Measurements from ENCODE around the gene INPP5K. TPM values are rescaled to one million over a fixed set of nuclear protein-coding genes. Genes with fewer than 3 reads are reported as not detected.
A peak's percentile ranks its signal among the peaks of the same experiment; 100 is the strongest.

INPP5K gene
- total RNA-seq, 1 experiment from 2014 or later, result 41.9 TPM

DNA sequence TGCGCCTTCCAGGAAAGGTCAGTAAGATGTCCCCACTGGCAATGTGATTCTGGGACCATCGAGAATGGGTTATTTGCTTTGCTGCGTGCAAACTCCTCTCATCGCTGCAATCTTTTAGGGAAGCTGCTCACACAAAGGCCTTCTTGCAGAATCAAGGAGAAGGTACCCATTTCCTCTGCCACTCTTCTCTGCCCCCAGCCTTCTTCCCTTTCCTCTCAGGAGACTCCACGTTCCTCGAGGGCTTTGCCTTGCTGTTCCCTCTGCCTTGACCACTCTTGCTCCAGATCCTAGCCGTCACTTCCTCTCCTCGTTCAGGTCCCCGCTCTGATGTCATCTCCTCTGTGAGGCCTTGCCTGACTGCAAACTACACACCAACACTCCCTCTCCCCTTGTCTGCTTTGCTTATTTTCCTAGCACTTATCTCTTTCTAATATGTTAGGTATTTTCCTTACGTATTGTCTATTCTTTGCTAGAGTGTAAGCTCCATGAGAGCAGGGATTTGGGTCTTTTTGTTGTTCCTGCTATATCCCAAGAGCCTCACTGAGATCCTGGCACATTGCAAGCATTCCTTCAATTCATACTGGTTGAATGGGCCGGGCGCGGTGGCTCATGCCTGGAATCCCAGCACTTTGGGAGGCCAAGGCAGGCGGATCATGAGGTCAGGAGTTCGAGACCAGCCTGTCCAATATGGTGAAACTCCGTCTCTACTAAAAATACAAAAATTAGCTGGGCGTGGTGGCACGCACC lies 55.0 kb downstream of the INPP5K start:
- Histone ChIP-seq H3K4me3 (no peak overlapping the region), H3K4me1 (replicated peaks; ENCODE audit: insufficient read depth) (peaks cover 13% of the 10 kb centered on the region), H3F3A (ENCODE audit: insufficient read depth, low read depth) (peaks cover 45% of the 10 kb centered on the region; the same call in 1 of the 2 replicates), H3K4me2 (no peak overlapping the region), H4K20me1 (ENCODE audit: insufficient read depth) (no peaks in the 10 kb centered on the region), H3K79me2 (ENCODE audit: low read depth) (no peaks in the 10 kb centered on the region), H2AFZ (no peak overlapping the region), H3K9me3 (ENCODE audit: insufficient read depth, low read depth) (no peaks in the 10 kb centered on the region), H3K27me3 (ENCODE audit: insufficient read depth, low read depth) (no peaks in the 10 kb centered on the region), H3K9me2 (ENCODE audit: insufficient read depth) (no peaks in the 10 kb centered on the region), H3K36me3 (ENCODE audit: low read depth) (peaks cover 2% of the 10 kb centered on the region; the same call in 1 of the 2 replicates), H3K27ac (no peak overlapping the region)
- CTCF ChIA-PET, result no interaction called here
- POLR2A ChIA-PET (ENCODE audit: unreplicated experiment), result interaction anchor here (0.6 kb wide), 1 partner anchor 13 kb away, joined by 3 read pairs; no protein-coding TSS in a partner anchor
- no TSS peak for BruUV-seq (replicated peaks)
- intact Hi-C loops (cut with micrococcal nuclease; ENCODE audit: unreplicated experiment), result no loop called here
- no peak for DNase-seq
- TF ChIP-seq CTCF (conservative IDR thresholded peaks at IDR 0.05) (no peak), EZH2 (IDR thresholded peaks at IDR 0.05; ENCODE audit: low read depth) (no peak)

DNA sequence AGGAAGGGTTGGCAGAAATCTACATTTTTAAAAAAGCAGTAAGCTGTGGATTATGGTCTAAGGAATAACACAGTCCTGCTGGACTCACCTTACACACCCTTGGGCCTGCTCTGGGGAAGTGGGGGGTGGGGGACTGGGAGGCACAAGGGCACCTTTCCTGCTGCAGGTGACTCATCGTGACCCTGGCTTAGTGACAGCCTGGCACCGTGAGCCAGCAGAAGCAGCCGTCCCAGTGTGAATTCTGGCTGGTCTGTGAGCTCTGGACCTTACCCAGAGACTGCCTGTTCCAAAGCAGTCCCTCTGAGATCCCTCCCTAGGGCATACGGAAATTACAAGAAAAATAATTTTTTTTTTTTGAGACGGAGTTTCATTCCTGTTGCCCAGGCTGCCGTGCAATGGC lies 56.2 kb downstream of the INPP5K start:
- H3K9me3 ChIP-seq (ENCODE audit: insufficient read depth, low read depth), result no peaks in the 10 kb centered on the region
- CTCF ChIA-PET, result no interaction called here
- BruUV-seq (replicated peaks), result no TSS peak
- peaks cover 13% of the 10 kb centered on the region for H3K4me1 ChIP-seq (replicated peaks; ENCODE audit: insufficient read depth)
- intact Hi-C loops (cut with micrococcal nuclease; ENCODE audit: unreplicated experiment), result no loop called here
- peak overlapping the region; percentile 14; the same call in 1 of the 2 replicates for H3K27ac ChIP-seq
- H3K4me3 ChIP-seq, result no peak overlapping the region
- no peaks in the 10 kb centered on the region for H4K20me1 ChIP-seq (ENCODE audit: insufficient read depth)
- POLR2A ChIA-PET (ENCODE audit: unreplicated experiment), result interaction anchor here (0.5 to 0.6 kb wide), 3 partner anchors 24 to 820 kb away, joined by 3 to 5 read pairs (median 3); no protein-coding TSS in a partner anchor
- peak; percentile 72 to 82 for DNase-seq
- peaks cover 46% of the 10 kb centered on the region; the same call in 1 of the 2 replicates for H3F3A ChIP-seq (ENCODE audit: insufficient read depth, low read depth)
- peak overlapping the region; percentile 43 for H3K4me2 ChIP-seq
- no peaks in the 10 kb centered on the region for H3K9me2 ChIP-seq (ENCODE audit: insufficient read depth)
- peaks cover 7% of the 10 kb centered on the region for H3K79me2 ChIP-seq (ENCODE audit: low read depth)
- H3K27me3 ChIP-seq (ENCODE audit: insufficient read depth, low read depth), result no peaks in the 10 kb centered on the region
- TF ChIP-seq EZH2 (IDR thresholded peaks at IDR 0.05; ENCODE audit: low read depth) (no peak), CTCF (conservative IDR thresholded peaks at IDR 0.05) (no peak)
- H3K36me3 ChIP-seq (ENCODE audit: low read depth), result no peaks in the 10 kb centered on the region
- no peak overlapping the region for H2AFZ ChIP-seq

DNA sequence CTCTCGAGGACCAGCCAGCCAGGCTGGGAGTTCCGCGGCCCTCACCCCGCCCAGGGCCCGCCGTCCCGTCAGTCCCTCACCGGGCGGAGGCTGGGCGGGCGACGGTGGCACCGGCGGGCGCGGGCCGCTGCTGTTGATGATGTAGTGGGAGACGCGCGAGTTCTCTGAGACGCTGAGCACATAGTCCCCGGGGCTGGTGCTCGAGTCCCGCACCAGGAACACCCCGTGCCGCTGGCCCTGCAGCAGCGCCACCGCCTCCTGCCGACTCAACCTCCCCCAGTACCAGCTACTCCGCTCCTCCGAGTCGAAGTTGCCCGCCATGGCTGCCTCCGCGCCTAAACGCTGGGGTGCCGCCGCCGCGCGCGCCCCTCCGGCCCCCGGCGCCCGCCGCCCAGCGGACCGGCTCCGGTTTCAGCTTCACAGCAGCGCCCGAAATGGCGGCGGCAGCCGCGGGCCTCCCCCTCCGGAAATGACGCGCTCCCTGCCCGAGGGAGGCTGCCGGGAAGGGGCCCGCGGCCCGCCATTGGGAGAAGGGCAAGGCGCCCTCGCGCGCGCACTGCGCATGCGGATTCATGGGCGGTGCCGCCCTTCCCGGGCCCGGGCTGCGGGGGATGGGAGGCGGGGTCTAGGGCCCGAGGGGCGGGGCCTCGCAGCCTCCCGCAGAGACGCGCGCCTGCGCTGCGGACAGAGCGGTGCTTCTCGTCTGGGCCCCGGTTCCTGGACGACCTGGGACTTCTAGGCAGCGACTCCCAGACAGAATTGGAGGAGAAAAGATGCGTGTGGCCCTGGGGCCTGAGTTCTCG lies 60.4 kb downstream of the INPP5K start, which contains the start of gene CRK:
Gene CRK, minus strand, starts transcription at position 436 of the 803 bp plus-strand sequence. Its CDS starts 115 bp downstream, at position 321.
- CTCF ChIA-PET, result interaction anchor here (0.7 to 1.1 kb wide), 2 partner anchors 60 to 90 kb away, joined by 3 to 10 read pairs; partner anchors contain the start of gene INPP5K
- peaks cover 50% of the 10 kb centered on the region for H3K79me2 ChIP-seq (ENCODE audit: low read depth)
- no TSS peak for BruUV-seq (replicated peaks)

More for the DNA sequence above, 60.4 kb downstream of the INPP5K start, which contains the start of gene CRK:
- Histone ChIP-seq H3K27me3 (ENCODE audit: insufficient read depth, low read depth) (no peaks in the 10 kb centered on the region), H3F3A (ENCODE audit: insufficient read depth, low read depth) (peaks cover 36% of the 10 kb centered on the region; the same call in 1 of the 2 replicates), H3K4me2 (peak within 1 kb of the TSS; percentile 100), H4K20me1 (ENCODE audit: insufficient read depth) (peaks cover 42% of the 10 kb centered on the region), H3K4me3 (peak within 1 kb of the TSS; percentile 98), H3K27ac (peak within 1 kb of the TSS; percentile 59), H3K9me2 (ENCODE audit: insufficient read depth) (no peaks in the 10 kb centered on the region), H3K36me3 (ENCODE audit: low read depth) (0 out of 2 replicates have a peak, but pooled peaks cover 7% of the 10 kb centered on the region), H3K9me3 (ENCODE audit: insufficient read depth, low read depth) (no peaks in the 10 kb centered on the region), H3K4me1 (replicated peaks; ENCODE audit: insufficient read depth) (peaks cover 27% of the 10 kb centered on the region), H2AFZ (peak within 1 kb of the TSS; percentile 90)
- intact Hi-C loops (cut with micrococcal nuclease; ENCODE audit: unreplicated experiment), result loop anchor here (1.0 to 10.0 kb wide), 5 partner anchors 33 to 89 kb away; partner anchors contain the start of gene INPP5K
- peak; percentile 84 to 99 for DNase-seq
- POLR2A ChIA-PET (ENCODE audit: unreplicated experiment), result interaction anchor here (0.6 kb wide), 1 partner anchor 11 kb away, joined by 9 read pairs; no protein-coding TSS in a partner anchor
- no peak for TF ChIP-seq EZH2 (IDR thresholded peaks at IDR 0.05; ENCODE audit: low read depth)
- no peak for TF ChIP-seq CTCF (conservative IDR thresholded peaks at IDR 0.05)

All from PC-9 (cell line).